Calu3 (cell line): Measurements from ENCODE around the gene ALCAM. TPM values are rescaled to one million over a fixed set of nuclear protein-coding genes. Genes with fewer than 3 reads are reported as not detected.

Source experiments
- BruUV-seq: library from RNA; stranded (reverse); fragments of 400-500 nt; replicated peaks from 2 replicates; lab custom pipeline; 2021; lab: Mats Ljungman, UMichigan
- CTCF ChIA-PET: fragments of 300-600 bp; sonication (Branson Sonifier 250); formaldehyde crosslinking; loops from one replicate; lab custom pipeline; 2022; ENCODE audit warnings: antibody characterized with exemption; lab: Charles Lee
- DNase-seq: peaks from one replicate; pipeline ENCODE4 v3.0.0; 2022
- H3K27ac Mint-ChIP-seq: one replicate; pipeline ENCODE4 v1.8.0; 2022; ENCODE audit warnings: mixed read lengths; ENCODE audit not compliant: unreplicated experiment
- H3K27me3 Mint-ChIP-seq: one replicate; pipeline ENCODE4 v1.8.0; 2022; ENCODE audit warnings: mixed read lengths; ENCODE audit not compliant: unreplicated experiment
- H3K36me3 Mint-ChIP-seq: one replicate; pipeline ENCODE4 v1.8.0; 2022; ENCODE audit warnings: mild to moderate bottlenecking, moderate library complexity, mixed read lengths; ENCODE audit not compliant: insufficient read depth, unreplicated experiment
- H3K4me1 Mint-ChIP-seq: one replicate; pipeline ENCODE4 v1.8.0; 2022; ENCODE audit warnings: mild to moderate bottlenecking, low read depth, mixed read lengths; ENCODE audit not compliant: unreplicated experiment
- H3K4me3 Mint-ChIP-seq: one replicate; pipeline ENCODE4 v1.8.0; 2022; ENCODE audit warnings: mild to moderate bottlenecking, low read depth, moderate library complexity, mixed read lengths; ENCODE audit not compliant: unreplicated experiment
- H3K9me3 Mint-ChIP-seq: one replicate; pipeline ENCODE4 v1.8.0; 2022; ENCODE audit warnings: low read depth, mixed read lengths; ENCODE audit not compliant: unreplicated experiment
- CTCF ChIP-seq: fragments of 200-600 bp; IDR thresholded peaks from one replicate; pipeline ENCODE4 v1.8.0; 2022; ENCODE audit warnings: antibody characterized with exemption; ENCODE audit not compliant: unreplicated experiment
- intact Hi-C: fragments of 100-400 bp; cut with micrococcal nuclease; formaldehyde crosslinking; loops from one replicate; pipeline ENCODE4 v1.10.0; 2022; ENCODE audit not compliant: unreplicated experiment
- total RNA-seq: library from RNA; stranded (reverse); gene quantifications from 2 replicates; pipeline ENCODE4 v1.2.3, GENCODE V29; 2022

ALCAM gene
- total RNA-seq, 1 experiment from 2014 or later, result 166 TPM

- H3K36me3 Mint-ChIP-seq, result peaks cover 6% of the 10 kb centered on the region
- intact Hi-C loops, result no loop called here
- no peak overlapping the region for H3K27ac Mint-ChIP-seq
- BruUV-seq, result no TSS peak
- no peaks in the 10 kb centered on the region for H3K27me3 Mint-ChIP-seq
- H3K9me3 Mint-ChIP-seq, result no peaks in the 10 kb centered on the region
- no peak overlapping the region for H3K4me3 Mint-ChIP-seq
- H3K4me1 Mint-ChIP-seq, result peaks cover 20% of the 10 kb centered on the region
- TF ChIP-seq CTCF, result no peak
- CTCF ChIA-PET, result no interaction called here
- no peak for DNase-seq
These were observed 162.7 kb downstream of the ALCAM start for GRCh38 chr3:105529456-105529855.

GRCh38 chr3:105532251-105532650 lies 165.5 kb downstream of the ALCAM start:
- intact Hi-C loops, result no loop called here
- Mint-ChIP-seq H3K4me1 (peaks cover 18% of the 10 kb centered on the region), H3K27me3 (no peaks in the 10 kb centered on the region), H3K27ac (no peak overlapping the region), H3K36me3 (peaks cover 6% of the 10 kb centered on the region), H3K9me3 (no peaks in the 10 kb centered on the region), H3K4me3 (no peak overlapping the region)
- no peak for TF ChIP-seq CTCF
- no TSS peak for BruUV-seq
- no peak for DNase-seq
- CTCF ChIA-PET, result no interaction called here

GRCh38 chr3:105533960-105534359 lies 167.3 kb downstream of the ALCAM start:
- no TSS peak for BruUV-seq
- intact Hi-C loops, result no loop called here
- Mint-ChIP-seq H3K9me3 (no peaks in the 10 kb centered on the region), H3K36me3 (peaks cover 6% of the 10 kb centered on the region), H3K4me1 (peaks cover 18% of the 10 kb centered on the region), H3K27me3 (no peaks in the 10 kb centered on the region), H3K27ac (no peak overlapping the region), H3K4me3 (no peak overlapping the region)
- no peak for DNase-seq
- CTCF ChIA-PET, result no interaction called here
- TF ChIP-seq CTCF, result no peak

- Mint-ChIP-seq H3K9me3 (no peaks in the 10 kb centered on the region), H3K27ac (no peak overlapping the region), H3K36me3 (peaks cover 6% of the 10 kb centered on the region), H3K4me1 (peaks cover 18% of the 10 kb centered on the region), H3K4me3 (no peak overlapping the region), H3K27me3 (no peaks in the 10 kb centered on the region)
- intact Hi-C loops, result no loop called here
- CTCF ChIA-PET, result no interaction called here
- no TSS peak for BruUV-seq
- TF ChIP-seq CTCF, result no peak
- no peak for DNase-seq
These were observed 167.8 kb downstream of the ALCAM start for GRCh38 chr3:105534491-105534890.
